ENCODE data around the gene NECAB3. TPM values are rescaled to one million over a fixed set of nuclear protein-coding genes. Genes with fewer than 3 reads are reported as not detected.
A peak's percentile ranks its signal among the peaks of the same experiment; 100 is the strongest.
"Not testable (repeated sequence)": the region's sequence is repeated elsewhere in the genome, so short reads cannot be mapped to it uniquely, and the experiment has no call there.

Gene NECAB3
- total and polyA plus RNA-seq, 2 donors (not counting 3 experiments of a cell fraction or from before 2014, with no cell fraction given) = 18.1 to 22.4 TPM

GRCh38 chr20:33647603-33648395 is 26.4 kb downstream of the NECAB3 start:
- ChIA-PET CTCF (interaction anchor here (0.8 to 1.4 kb wide), 6 partner anchors 16 to 232 kb away, joined by 3 to 6 read pairs (median 4); partner anchors contain the start of gene ACTL10), POLR2A (no interaction called here)
- BruUV-seq (replicated peaks) = no TSS peak
- H3K4me2 ChIP-seq (ENCODE audit: insufficient read depth, low read length) = no peak overlapping the region
- peak; percentile 60 for DNase-seq (ENCODE audit: low read depth, low spot score)
- intact Hi-C loops (cut with micrococcal nuclease) = no loop called here
- no peaks in the 10 kb centered on the region for H3K27me3 ChIP-seq (ENCODE audit: control insufficient read depth in 2 of 2, insufficient read depth in 2 of 2, low read length in 2 of 2)
- dilution Hi-C loops (cut with MboI; ENCODE audit: extremely low pct_ligation_motif_present, low sequenced_read_pairs) = no loop called here
- H4K20me1 ChIP-seq (replicated peaks; ENCODE audit: control insufficient read depth, extremely low read depth, insufficient read depth, low read length) = no peaks in the 10 kb centered on the region
- no peaks in the 10 kb centered on the region for H3K9me1 ChIP-seq (replicated peaks; ENCODE audit: control insufficient read depth, extremely low read depth, insufficient read depth, low read length)
- no peaks in the 10 kb centered on the region for H3K79me2 ChIP-seq (ENCODE audit: control insufficient read depth, insufficient read depth, low read length)
- no peak overlapping the region for H2AFZ ChIP-seq (ENCODE audit: low read depth, low read length)
- H3K9me3 ChIP-seq (replicated peaks; ENCODE audit: control insufficient read depth, insufficient read depth, low read length) = no peaks in the 10 kb centered on the region
- H3K4me3 ChIP-seq (replicated peaks in 1 of 3; ENCODE audit: insufficient read depth in 1 of 3, low read depth in 1 of 3, low read length in 3 of 3) = no peak overlapping the region
- no peak overlapping the region for H3K9ac ChIP-seq (replicated peaks; ENCODE audit: extremely low read depth, insufficient read depth, low read length)
- H3K4me1 ChIP-seq (ENCODE audit: control insufficient read depth, extremely low read depth, insufficient read depth, low read length) = no peaks in the 10 kb centered on the region
- TF ChIP-seq POLR2A (IDR thresholded peaks at IDR 0.05; ENCODE audit: low read depth, low read length) (no peak), EZH2 (IDR thresholded peaks at IDR 0.05; ENCODE audit: borderline replicate concordance, low read depth, low read length, severe bottlenecking) (no peak), MYC (IDR thresholded peaks at IDR 0.05; ENCODE audit: low read depth, low read length) (no peak), JUN (IDR thresholded peaks at IDR 0.05; ENCODE audit: borderline replicate concordance, insufficient read depth, insufficient read length, low read depth) (no peak), GATA2 (IDR thresholded peaks at IDR 0.05; ENCODE audit: insufficient read depth, insufficient read length, low read depth, low read length) (no peak), POLR2AphosphoS5 (IDR thresholded peaks at IDR 0.05; ENCODE audit: insufficient read depth, low read depth, low read length) (no peak), FOS (IDR thresholded peaks at IDR 0.05; ENCODE audit: borderline replicate concordance, insufficient read depth, low read length) (no peak)
- TF ChIP-seq, protein P1, sequence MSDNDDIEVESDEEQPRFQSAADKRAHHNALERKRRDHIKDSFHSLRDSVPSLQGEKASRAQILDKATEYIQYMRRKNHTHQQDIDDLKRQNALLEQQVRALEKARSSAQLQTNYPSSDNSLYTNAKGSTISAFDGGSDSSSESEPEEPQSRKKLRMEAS (IDR thresholded peaks at IDR 0.05; ENCODE audit: insufficient read depth, insufficient read length) = no peak
- TF ChIP-seq, protein P2, sequence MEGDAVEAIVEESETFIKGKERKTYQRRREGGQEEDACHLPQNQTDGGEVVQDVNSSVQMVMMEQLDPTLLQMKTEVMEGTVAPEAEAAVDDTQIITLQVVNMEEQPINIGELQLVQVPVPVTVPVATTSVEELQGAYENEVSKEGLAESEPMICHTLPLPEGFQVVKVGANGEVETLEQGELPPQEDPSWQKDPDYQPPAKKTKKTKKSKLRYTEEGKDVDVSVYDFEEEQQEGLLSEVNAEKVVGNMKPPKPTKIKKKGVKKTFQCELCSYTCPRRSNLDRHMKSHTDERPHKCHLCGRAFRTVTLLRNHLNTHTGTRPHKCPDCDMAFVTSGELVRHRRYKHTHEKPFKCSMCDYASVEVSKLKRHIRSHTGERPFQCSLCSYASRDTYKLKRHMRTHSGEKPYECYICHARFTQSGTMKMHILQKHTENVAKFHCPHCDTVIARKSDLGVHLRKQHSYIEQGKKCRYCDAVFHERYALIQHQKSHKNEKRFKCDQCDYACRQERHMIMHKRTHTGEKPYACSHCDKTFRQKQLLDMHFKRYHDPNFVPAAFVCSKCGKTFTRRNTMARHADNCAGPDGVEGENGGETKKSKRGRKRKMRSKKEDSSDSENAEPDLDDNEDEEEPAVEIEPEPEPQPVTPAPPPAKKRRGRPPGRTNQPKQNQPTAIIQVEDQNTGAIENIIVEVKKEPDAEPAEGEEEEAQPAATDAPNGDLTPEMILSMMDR (IDR thresholded peaks at IDR 0.05; ENCODE audit: extremely low read depth in 1 of 2, insufficient read depth in 1 of 2, low read depth in 1 of 2, low read length in 2 of 2) = no peak
- H3K27ac ChIP-seq (ENCODE audit: insufficient read depth, low read depth, low read length) = no peak overlapping the region
- peaks cover 3 to 18% of the 10 kb centered on the region in 2 experiments for H3K36me3 ChIP-seq (ENCODE audit: control insufficient read depth in 2 of 2, extremely low read depth in 1 of 2, insufficient read depth in 2 of 2, low read length in 2 of 2)
- FAIRE-seq = peak; percentile 44

DNA sequence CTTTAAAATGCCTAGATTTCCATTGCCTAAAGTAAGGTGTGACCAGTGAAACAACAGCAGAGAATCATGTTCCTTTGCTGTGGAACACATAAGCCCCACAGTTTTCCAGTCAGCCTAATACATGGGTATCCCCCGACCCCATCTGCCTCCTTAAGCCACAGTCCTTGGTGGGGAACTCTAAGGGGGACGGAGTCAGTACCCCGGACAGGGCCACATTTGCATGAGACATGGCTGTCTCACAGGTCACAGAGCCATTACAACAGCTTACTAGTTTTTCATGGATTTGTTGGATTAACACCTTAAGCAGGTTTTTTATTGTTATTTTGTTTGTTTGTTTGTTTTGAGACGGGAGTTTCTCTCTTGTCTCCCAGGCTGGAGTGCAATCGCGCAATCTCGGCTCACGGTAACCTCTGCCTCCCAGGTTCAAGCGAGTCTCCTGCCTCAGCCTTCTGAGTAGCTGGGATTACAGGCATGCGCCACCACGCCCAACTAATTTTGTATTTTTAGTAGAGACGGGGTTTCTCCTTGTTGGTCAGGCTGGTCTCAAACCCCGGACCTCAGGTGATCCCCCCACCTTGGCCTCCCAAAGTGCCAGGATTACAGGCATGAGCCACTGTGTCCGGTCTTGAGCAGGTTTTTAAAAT is 27.1 kb downstream of the NECAB3 start:
- BruUV-seq (replicated peaks); H3K4me1 ChIP-seq (ENCODE audit: control insufficient read depth, extremely low read depth, insufficient read depth, low read length); H3K9me3 ChIP-seq (replicated peaks; ENCODE audit: control insufficient read depth, insufficient read depth, low read length); dilution Hi-C loops (cut with MboI; ENCODE audit: extremely low pct_ligation_motif_present, low sequenced_read_pairs); DNase-seq (ENCODE audit: low read depth, low spot score); H3K9me1 ChIP-seq (replicated peaks; ENCODE audit: control insufficient read depth, extremely low read depth, insufficient read depth, low read length); H3K4me3 ChIP-seq (replicated peaks in 1 of 3; ENCODE audit: insufficient read depth in 1 of 3, low read depth in 1 of 3, low read length in 3 of 3); intact Hi-C loops (cut with micrococcal nuclease); H3K27ac ChIP-seq (ENCODE audit: insufficient read depth, low read depth, low read length); H2AFZ ChIP-seq (ENCODE audit: low read depth, low read length); POLR2A ChIA-PET; H3K9ac ChIP-seq (replicated peaks; ENCODE audit: extremely low read depth, insufficient read depth, low read length); H3K4me2 ChIP-seq (ENCODE audit: insufficient read depth, low read length); H3K27me3 ChIP-seq (ENCODE audit: control insufficient read depth in 2 of 2, insufficient read depth in 2 of 2, low read length in 2 of 2); H3K79me2 ChIP-seq (ENCODE audit: control insufficient read depth, insufficient read depth, low read length); H4K20me1 ChIP-seq (replicated peaks; ENCODE audit: control insufficient read depth, extremely low read depth, insufficient read depth, low read length): not testable (repeated sequence)
- H3K36me3 ChIP-seq (ENCODE audit: control insufficient read depth in 2 of 2, extremely low read depth in 1 of 2, insufficient read depth in 2 of 2, low read length in 2 of 2) = peaks cover 3 to 18% of the 10 kb centered on the region in 2 experiments
- peak; percentile 63 for FAIRE-seq
- CTCF ChIA-PET = interaction anchor here (0.8 to 1.4 kb wide), 6 partner anchors 16 to 232 kb away, joined by 3 to 6 read pairs (median 4); partner anchors contain the start of gene ACTL10

All from endothelial cell of umbilical vein (primary cell).